GM19452 (cell line): ENCODE measurements around the gene NTSR2.

Experiments used
- ATAC-seq: cut with Tn5 transposase; IDR thresholded peaks from one replicate; pipeline ENCODE4 v1.9.1; 2021; ENCODE audit not compliant: unreplicated experiment

The NTSR2 gene

DNA sequence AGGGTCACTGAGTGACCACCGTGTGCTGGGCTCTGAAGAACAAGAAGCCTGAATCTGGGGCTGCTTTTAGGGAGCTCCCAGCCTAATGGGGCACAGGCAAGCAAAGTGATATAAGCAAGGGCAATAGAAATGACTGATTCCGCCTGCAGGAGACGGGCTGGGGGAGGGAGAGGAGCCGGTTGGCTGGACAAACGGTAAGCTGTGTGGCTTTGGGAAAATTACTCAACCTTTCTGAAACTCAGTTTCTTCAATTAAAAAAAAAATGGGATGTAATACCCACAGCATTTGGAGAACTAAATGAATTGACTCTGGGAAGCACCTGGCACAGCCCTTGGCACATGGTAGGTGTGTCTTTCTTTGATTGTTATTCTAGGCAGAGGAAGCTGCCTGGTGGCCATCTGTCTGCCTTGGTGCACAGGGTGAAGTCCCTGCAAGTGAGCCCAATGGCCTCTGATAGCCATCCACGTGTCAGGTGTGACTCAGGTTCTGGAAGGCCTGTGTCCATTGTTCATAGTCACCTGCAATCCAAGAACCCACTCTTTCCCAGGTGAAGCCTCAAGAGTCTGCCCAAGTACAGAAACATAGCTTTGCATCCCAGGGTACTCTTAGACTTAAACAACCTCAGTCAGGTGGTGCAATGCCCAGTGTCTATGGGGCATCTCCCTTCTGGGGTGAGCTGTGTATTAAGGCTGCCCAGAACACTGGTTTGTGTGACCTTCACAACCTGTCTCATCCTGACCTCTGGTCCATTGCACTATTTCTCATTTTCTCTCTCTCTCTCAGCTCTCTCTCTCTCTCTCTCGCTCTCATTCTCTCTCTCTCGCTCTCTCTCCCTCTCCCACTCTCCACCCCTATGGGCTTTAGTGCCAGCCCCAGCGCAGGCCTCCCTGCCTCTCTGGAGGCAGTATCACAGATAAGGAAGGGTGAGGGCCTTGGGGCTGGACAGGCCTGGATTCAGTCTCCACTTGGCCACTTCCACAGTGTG lies 30.0 kb upstream of the NTSR2 start:
- ATAC-seq = no peak

DNA sequence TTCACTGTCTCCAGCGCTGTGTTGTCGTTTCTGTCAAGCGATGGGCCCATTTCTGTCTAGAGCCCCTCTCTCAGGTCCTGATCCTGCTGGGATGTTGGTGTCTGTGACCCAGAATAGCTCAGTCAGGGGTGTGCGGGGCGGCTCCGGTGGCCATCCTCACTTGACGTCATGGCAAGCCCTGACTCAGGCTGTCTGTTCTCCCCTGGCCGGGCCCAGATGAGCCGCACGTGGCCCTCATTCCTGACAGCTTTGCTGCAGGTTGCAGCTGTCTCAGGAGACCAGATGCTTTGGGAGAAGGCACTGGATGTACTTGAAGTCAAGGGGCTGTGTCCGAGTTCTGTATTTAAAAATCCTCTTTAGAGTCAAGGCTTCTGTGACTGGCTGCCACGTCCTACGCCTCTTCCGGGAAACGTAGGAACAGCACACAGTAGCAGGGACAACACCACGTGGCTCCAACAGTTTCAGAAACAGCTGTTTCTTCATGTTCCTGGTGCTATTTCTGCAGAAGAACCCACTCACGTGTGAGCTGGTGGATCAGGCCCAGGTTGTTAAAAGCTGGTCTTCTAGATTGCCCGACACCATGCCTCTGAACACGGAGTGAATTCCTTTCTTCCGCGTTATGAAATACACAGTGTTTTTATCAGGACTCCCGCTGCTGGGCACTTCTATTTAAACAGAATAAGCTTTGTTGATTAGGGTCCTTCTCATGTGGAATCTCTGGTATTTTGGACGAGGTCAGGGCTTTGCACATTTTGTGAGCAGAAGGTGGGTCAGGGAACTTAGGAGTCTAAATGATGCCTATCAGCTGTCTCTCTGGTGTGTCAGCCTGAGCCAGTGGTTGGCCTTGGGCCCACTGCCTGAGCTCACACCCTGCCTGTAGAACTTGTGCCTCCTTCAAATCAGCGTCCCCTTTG lies 28.3 kb upstream of the NTSR2 start:
- no peak for ATAC-seq

DNA sequence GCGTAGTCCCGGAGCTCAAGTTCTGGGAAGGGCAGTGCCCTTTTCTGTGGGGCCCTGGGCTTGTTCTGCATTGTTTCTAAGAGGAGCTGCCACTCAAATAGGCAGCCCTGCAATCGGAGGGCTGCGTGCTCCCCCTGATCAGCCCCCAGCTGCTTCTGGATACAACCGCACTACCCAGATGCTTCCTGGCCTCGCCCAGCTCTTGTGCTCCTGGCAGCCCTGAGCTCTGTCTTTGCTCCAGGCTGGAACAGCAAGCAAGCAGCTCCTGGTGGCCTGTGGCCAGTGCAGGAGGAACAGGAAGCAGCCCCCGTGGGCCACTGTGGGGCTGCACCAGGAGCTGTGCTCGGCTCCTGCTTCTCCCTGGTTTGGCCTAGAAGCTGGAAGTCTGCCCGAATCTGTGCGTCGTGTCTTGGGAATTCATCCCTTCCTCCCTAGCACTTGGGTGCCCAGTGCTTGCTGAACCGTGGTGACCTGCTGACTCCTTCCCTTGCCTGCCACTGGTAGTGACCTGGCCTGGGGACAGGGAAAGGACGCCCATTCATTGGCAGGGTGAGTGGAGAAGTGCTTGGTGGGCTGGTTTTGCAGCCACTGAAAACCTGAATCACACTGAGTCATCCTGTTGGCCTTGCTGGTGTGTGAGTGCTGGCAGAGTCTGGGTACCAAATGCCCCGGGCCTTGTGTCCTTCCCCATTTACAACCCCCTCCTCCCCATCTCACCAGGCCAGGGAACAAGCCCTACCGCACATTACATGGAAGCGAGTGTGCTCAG lies 27.3 kb upstream of the NTSR2 start:
- no peak for ATAC-seq

DNA sequence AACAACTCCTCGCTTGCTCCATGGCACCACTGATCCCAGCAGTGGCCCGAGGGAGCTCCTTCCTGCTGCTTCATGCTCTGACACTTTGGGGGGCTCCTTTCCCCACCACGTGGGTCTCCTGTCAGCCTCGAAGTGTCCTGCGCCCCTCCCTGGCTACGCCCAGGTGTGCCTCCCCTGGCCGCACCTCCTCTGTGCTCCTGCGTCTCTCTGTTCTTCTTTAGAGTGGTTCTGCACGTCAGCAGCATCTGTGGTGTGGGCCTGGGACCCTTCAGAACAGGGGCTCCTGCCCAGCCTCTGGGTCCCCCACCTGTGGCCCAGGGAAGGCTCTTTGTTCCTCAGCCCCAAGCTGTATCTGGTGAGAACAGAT lies 26.7 kb upstream of the NTSR2 start:
- no peak for ATAC-seq

DNA sequence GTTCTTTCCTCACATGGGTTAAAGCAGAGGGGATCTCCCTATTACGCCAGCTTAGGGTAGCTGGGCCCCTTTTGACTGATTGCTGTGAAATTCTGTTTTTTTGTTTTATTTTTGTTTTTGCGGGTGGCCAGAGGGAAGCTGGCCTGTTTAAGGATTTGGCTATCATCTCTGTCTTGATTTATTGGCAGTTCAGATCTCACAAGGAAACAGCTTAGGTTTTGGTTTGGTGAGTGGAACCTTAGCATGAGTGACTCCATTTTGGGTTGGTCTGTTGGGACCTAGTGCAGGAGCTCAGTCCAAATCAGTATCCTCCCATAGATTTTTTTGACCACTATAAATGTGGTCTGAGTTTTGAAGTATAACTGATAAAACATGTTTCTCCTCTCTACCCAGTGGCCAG lies 25.6 kb upstream of the NTSR2 start:
- ATAC-seq = no peak

DNA sequence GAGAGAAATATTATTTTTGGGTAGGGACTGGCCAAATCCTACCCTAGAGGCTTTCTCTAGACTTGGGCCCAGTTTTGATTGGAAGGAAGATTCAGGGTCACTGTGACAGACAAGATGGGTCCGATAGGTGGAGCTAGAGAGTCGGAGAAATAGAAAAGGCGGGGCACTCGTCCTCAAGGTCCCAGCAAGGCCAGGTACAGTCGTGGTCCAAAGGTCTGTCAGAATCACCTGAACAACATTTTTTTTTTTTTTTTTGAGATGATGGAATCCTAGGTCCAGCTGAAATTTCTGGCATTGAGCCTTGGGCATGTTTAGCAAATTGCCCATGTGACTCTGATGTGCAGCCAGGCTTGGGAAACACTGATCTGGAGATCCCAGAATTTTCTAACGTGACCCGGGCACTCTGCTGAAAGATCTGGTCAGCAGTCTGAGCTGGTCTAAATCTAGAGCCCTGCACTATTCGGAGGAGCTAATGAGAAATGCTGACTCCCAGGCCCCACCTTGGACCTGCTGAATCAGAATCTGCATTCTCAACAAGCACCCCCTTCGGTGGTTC lies 23.0 kb upstream of the NTSR2 start:
- peak; percentile 73 for ATAC-seq

DNA sequence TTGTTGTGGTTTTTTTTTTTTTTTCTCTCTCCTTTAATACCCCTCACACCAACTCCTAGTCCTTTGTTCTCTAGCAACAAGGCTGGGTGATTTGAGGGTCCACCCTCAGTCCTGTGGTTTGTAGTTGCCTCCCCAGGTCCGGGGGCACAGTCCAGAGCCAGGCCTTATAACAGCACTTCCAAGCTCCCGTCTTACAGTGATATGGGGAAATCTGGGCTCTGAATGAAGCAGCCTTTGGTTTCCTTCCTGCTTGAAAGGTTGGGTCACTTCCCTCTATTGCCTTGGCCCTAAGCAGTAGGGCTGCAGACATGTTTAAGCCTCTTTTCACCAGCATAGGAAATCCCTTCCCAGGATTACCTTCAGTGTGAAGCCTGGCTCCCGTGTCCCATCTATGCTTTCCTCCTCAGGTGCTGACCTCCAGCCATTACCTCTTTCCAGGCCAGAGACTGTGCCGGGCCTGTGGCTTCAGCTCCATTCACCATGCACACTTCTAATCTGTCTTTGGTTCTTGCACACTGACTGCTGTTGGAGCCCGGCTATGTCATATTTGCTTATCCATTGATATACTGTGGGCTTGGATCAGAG lies 21.2 kb upstream of the NTSR2 start:
- no peak for ATAC-seq

DNA sequence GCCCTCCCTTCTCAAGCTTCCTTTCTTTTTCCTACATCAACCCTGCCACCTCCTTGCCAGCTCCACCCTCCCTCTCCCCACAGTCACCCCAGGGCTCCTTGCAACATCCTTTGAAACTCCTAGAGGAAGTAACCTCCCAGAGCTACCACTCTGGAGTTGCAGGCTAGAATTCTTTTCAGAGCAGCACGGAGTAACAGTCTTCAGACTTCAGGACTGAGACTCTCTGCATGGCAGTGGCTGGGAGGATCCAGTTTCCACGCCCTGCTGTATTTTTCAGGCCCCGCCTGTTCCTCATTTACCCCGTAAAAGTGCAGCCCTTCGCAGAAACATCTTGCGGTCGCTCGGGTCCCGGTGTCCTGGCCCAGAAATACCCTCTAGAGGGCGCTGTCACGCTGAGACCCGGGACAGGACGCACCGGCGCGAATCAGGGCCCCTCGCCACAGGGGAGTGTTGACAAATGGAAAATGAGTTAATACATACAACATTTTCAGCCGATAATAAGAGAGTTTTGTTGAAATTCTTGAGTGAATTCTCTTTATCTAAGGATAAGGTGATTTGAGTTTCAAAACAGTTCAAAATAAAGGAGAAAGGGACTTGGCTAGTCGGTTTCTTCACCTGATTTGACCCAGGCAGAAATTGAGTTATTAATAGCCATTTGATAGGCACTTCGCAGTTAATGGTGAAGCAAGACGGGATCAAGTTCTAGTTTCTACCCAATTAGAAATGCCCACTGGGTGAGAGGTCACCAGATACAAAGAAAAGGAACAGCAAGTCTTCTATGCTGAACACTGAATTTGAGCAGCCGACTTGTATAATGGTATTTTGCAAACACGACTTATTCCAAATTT lies 18.5 kb upstream of the NTSR2 start:
- peak; percentile 68 for ATAC-seq

DNA sequence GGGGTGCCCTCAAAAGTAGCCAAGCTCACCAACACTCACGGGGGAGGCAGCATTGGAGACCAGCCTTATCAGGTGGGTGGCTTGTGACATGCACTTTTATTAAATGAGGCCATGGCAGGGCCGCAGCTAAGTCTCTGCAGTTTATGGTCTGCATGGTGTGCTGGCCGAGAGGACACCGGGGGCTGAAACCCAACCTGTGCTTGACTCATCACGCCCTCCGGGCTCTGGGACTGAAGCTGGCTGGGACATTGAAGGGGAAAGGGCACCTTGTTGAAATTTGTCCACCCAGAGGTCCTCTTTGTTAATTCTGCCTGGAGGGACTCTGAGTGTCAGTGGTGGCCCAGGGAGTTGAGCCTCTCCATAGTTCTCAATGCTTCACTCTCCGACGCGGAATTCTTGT lies 17.7 kb upstream of the NTSR2 start:
- no peak for ATAC-seq

DNA sequence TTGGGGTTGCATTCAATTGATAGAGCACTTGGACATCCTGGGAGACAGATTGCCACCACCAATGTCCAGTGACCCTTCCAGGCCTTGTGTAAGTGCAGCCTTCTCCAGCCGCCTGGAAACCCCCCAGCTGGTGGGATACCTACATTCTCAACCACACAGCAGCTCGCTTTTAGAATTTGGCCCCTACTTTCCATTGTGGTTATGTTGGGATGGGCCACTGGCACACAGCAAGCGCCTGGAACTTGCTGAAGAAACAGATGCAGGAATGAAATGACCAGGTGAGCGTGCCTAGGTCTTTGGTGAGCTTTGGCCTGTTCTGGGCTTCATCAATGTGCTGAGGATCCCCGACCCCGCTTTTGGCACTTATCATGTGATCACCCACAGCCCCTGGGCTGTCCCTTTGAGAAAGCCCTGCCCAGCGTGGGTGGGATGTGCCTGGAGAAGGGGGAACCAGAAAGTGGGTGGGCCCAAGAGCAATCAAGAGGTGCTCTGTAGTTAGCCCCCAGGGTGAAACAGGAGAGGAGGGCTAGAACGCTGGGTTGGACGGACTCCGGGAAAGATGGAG lies 16.0 kb upstream of the NTSR2 start:
- no peak for ATAC-seq

DNA sequence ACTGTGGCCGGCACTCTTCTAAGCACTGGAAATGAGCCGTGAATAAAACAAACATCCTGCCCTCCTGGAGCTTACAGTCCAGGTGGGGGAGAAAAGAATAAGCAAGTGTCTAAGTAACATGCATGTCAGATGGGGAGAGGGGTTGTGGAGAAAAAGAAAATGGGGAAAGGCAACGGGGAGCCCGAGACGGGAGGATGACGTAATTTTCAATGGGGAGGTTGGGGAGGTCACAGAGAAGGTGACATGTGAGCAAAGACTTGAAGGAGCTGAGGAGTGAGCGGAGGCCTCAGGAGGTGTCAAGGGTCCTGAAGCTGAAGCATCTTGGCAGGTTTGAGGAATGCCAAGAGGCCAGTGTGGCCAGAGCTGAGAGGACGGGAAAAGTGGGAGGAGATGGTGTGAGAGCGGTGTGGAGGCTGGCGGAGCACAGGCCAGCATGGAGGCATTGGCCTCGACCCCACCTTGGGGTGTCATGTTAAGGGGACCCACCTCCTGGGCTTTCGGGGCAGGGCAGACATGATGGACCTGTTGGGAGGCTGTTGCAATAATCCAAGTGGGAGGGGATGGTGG lies 15.0 kb upstream of the NTSR2 start:
- ATAC-seq = no peak

DNA sequence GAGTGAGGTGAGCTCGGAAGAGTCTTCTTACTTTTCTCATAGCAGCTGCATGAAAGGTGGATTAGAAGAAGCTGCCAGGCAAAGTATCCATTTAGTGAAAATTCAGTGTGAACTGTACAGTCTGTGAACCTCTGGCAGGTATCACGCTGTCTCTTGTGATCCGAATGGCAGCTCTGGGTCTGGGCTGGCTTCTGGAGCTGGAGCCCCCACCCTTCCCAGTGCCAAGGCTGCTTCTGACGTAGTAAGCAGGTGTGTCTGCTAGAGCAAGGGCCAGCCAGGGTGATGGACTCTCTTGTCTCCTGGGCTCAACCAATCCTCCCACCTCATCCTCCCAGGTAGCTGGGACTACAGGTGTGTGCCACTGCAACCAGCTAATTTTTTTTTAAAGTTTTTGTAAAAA lies 14.0 kb upstream of the NTSR2 start:
- no peak for ATAC-seq

DNA sequence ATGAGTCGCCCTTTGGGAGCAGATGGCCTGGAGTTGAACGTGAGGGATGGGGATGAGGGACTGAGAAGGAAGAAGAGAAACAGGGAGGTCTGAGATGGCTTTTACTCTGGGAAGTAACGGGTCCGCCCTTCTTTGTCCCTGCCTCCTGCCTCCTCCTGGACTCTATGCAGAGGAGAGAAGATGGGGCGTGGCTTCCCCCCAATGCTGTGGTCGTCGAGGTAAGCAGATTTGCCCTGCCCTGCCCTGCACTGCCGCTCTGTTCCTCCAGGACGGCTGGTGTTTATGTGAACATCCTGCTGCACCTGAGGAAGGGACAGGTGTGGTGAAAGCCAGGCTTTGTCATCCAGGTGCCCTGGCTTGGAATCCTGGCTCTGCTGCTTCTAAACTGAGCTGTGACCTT lies 13.5 kb upstream of the NTSR2 start:
- ATAC-seq = no peak

DNA sequence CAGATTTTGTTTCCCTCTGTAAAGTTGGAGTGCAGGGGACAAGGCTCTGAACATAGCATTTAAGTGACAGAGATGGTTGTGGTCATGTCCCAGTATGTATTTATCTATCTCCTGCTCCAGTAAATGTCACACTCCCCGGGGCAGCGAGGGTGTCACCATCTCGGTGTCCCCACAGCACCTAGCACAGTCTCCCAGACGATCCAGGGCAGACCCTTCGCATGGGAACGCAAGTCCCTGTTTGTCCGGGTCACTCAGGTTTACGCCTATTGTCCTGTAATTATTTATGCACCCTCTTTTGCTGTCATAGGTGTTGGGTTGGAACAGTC lies 12.6 kb upstream of the NTSR2 start:
- ATAC-seq = no peak

DNA sequence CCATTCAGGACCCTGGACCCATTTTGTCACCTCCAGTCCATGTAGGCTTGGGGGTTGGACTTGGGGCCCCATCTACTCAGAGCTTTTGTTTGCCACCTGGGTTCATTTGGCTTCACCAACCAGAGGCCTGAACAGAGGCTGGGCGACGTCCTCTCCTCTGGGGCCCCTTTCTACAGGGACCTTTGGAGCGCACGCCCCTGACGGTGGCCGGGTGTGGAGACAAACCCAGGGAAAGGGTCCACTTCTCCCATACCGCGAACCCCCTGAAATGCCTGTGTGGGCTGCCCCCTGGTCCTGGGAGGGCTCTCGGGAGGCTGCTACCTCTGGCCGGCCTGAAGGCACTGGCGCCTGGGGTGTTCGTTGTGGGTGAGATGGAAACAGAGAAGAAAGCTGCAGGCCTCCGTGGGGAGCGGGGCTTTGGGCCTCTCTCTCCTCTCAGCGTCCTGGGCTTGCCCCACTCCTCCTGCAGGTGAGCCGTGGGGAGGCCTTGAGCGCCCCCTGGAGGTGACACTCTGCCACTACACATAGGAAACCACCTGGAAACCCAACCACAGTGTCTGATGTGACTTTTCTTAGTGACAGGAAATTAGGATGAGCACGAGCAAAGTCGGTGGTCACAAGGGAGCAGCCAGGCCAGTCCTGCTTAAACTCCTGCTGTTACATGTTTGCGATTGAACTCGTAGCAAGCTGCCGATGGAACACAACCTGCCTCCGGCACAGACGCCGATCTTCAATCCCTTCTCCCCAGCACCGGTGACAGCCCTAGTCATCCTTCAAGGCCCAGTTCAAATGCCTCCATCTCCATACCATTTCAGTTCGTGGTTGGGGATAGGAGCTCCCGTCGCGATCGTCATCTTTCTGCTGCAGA lies 12.0 kb upstream of the NTSR2 start:
- no peak for ATAC-seq

DNA sequence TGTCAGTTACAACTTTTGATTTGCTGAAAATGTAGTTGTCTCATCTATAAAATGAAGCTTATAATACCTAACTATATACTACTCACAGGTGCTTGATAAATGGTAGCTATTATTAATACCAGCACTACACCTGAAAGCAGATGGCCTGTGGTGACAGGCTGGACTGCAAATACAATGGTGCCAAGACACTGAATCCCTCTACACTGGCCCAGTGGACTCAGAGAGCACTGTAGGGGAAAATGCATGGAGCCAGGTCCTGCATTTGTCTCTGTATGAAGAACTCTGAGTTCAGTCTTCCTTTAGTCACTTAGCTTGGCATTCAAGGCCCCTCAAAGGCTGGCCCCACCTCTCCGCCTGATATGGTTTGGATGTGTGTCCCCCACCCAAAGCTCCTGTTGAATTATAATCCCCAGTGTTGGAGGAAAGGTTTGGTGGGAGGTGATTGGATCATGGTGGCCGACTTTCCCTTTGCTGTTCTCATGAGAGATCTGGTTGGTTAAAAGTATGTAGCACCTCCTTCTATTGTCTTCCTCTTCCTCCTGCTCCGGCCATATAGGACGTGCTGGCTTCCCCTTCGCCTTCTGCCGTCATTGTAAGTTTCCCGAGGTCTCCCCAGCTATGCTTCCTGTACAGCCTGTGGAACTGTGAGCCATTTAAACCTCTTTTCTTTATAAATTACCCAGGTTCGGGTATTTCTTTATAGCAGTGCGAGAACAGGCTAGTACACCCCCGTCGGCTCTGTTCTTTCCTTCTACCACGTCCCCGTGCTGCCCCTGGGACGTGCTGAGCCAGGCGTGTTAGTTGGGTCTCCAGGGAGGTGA lies 11.1 kb upstream of the NTSR2 start:
- ATAC-seq = no peak

DNA sequence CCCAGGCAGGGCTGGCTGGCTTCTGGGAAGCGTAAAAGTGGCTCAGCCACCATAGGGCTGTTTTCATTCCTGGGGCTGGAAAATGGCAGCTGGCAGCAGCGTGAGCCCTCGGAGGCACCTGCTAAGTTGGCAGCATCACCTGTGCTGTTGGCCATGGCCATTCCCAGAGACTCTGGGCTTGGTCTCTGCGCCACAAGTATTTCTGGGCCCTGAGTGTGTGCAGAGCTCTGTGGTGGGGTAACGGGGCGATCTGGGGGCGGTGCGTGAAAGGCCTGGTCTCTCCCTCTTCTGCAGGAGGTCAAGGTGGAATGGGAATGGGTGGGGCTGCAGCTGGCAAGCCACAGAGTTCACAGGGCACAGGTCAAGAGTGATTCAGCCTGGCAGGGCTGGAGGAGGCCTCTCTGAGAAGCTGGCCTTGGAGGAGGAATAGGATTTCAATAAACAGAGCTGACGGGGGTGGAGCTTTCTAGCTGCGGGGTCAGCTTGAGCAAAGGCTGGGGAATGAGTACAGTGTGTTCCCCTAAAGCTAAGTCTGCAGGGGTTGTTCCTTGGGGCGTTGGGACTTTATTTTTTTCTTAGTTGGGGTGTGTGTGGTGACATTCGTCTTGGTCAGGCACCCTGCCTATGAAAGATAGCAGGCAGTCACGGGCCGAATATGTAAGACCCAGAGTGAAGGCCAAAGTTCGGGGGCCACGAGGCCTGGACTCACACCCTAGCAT lies 10.3 kb upstream of the NTSR2 start:
- no peak for ATAC-seq
